ENCODE measurements around the gene CFAP46.
"Not testable (repeated sequence)": the region's sequence is repeated elsewhere in the genome, so short reads cannot be mapped to it uniquely, and the experiment has no call there.

The CFAP46 gene

GRCh38 chr10:132924046-132924952, 18.1 kb downstream of the CFAP46 start:
- ATAC-seq, result no peak
- peaks cover under 1% of the 10 kb centered on the region for H3K4me1 Mint-ChIP-seq
- H3K36me3 Mint-ChIP-seq (ENCODE audit: low read depth), result no peaks in the 10 kb centered on the region
- no peak overlapping the region for H3K27ac Mint-ChIP-seq
- no peaks in the 10 kb centered on the region for H3K27me3 Mint-ChIP-seq
- DNase-seq, result no peak
- no peak overlapping the region for H3K4me3 Mint-ChIP-seq
- no peaks in the 10 kb centered on the region for H3K9me3 Mint-ChIP-seq

GRCh38 chr10:132923384-132923783, 19.0 kb downstream of the CFAP46 start:
- not testable (repeated sequence) for ATAC-seq; H3K36me3 Mint-ChIP-seq (ENCODE audit: low read depth); H3K4me1 Mint-ChIP-seq; H3K27ac Mint-ChIP-seq; H3K9me3 Mint-ChIP-seq; DNase-seq; H3K27me3 Mint-ChIP-seq; H3K4me3 Mint-ChIP-seq

- H3K27me3 Mint-ChIP-seq, result no peaks in the 10 kb centered on the region
- no peak overlapping the region for H3K27ac Mint-ChIP-seq
- ATAC-seq (no peak), DNase-seq (no peak)
- H3K4me1 Mint-ChIP-seq, result no peaks in the 10 kb centered on the region
- no peaks in the 10 kb centered on the region for H3K9me3 Mint-ChIP-seq
- H3K4me3 Mint-ChIP-seq, result no peak overlapping the region
- no peaks in the 10 kb centered on the region for H3K36me3 Mint-ChIP-seq (ENCODE audit: low read depth)
Measured at GRCh38 chr10:132922872-132923271, 19.5 kb downstream of the CFAP46 start.

GRCh38 chr10:132921818-132922807, 20.3 kb downstream of the CFAP46 start:
- no peak overlapping the region for H3K4me3 Mint-ChIP-seq
- no peak for ATAC-seq
- H3K27ac Mint-ChIP-seq, result no peak overlapping the region
- no peaks in the 10 kb centered on the region for H3K9me3 Mint-ChIP-seq
- DNase-seq, result no peak
- no peaks in the 10 kb centered on the region for H3K4me1 Mint-ChIP-seq
- H3K36me3 Mint-ChIP-seq (ENCODE audit: low read depth), result no peaks in the 10 kb centered on the region
- H3K27me3 Mint-ChIP-seq, result no peaks in the 10 kb centered on the region

GRCh38 chr10:132921086-132921485, 21.3 kb downstream of the CFAP46 start:
- H3K9me3 Mint-ChIP-seq, result no peaks in the 10 kb centered on the region
- H3K4me3 Mint-ChIP-seq, result no peak overlapping the region
- H3K4me1 Mint-ChIP-seq, result no peaks in the 10 kb centered on the region
- no peaks in the 10 kb centered on the region for H3K36me3 Mint-ChIP-seq (ENCODE audit: low read depth)
- no peak overlapping the region for H3K27ac Mint-ChIP-seq
- no peak for ATAC-seq
- DNase-seq, result no peak
- H3K27me3 Mint-ChIP-seq, result no peaks in the 10 kb centered on the region

- DNase-seq, result no peak
- Mint-ChIP-seq H3K27ac (no peak overlapping the region), H3K27me3 (no peaks in the 10 kb centered on the region), H3K4me1 (no peaks in the 10 kb centered on the region), H3K9me3 (no peaks in the 10 kb centered on the region), H3K4me3 (no peak overlapping the region), H3K36me3 (ENCODE audit: low read depth) (no peaks in the 10 kb centered on the region)
- ATAC-seq, result no peak
Measured at GRCh38 chr10:132920101-132920925, 22.1 kb downstream of the CFAP46 start.

GRCh38 chr10:132919374-132920100, 22.8 kb downstream of the CFAP46 start:
- no peaks in the 10 kb centered on the region for H3K4me1 Mint-ChIP-seq
- ATAC-seq (no peak), DNase-seq (no peak)
- no peaks in the 10 kb centered on the region for H3K27me3 Mint-ChIP-seq
- H3K9me3 Mint-ChIP-seq, result no peaks in the 10 kb centered on the region
- no peaks in the 10 kb centered on the region for H3K36me3 Mint-ChIP-seq (ENCODE audit: low read depth)
- H3K4me3 Mint-ChIP-seq, result no peak overlapping the region
- no peak overlapping the region for H3K27ac Mint-ChIP-seq

- H3K36me3 Mint-ChIP-seq (ENCODE audit: low read depth), result no peaks in the 10 kb centered on the region
- H3K27ac Mint-ChIP-seq, result no peak overlapping the region
- no peaks in the 10 kb centered on the region for H3K4me1 Mint-ChIP-seq
- H3K27me3 Mint-ChIP-seq, result no peaks in the 10 kb centered on the region
- H3K9me3 Mint-ChIP-seq, result no peaks in the 10 kb centered on the region
- no peak for ATAC-seq
- H3K4me3 Mint-ChIP-seq, result no peak overlapping the region
- DNase-seq, result no peak
Measured at GRCh38 chr10:132918617-132919373, 23.6 kb downstream of the CFAP46 start.

- no peaks in the 10 kb centered on the region for H3K36me3 Mint-ChIP-seq (ENCODE audit: low read depth)
- no peaks in the 10 kb centered on the region for H3K27me3 Mint-ChIP-seq
- no peak for DNase-seq
- H3K4me3 Mint-ChIP-seq, result no peak overlapping the region
- H3K9me3 Mint-ChIP-seq, result no peaks in the 10 kb centered on the region
- no peaks in the 10 kb centered on the region for H3K4me1 Mint-ChIP-seq
- ATAC-seq, result no peak
- H3K27ac Mint-ChIP-seq, result no peak overlapping the region
Measured at GRCh38 chr10:132918264-132918616, 24.1 kb downstream of the CFAP46 start.

GRCh38 chr10:132916956-132917666, 25.3 kb downstream of the CFAP46 start:
- DNase-seq (no peak), ATAC-seq (no peak)
- H3K4me3 Mint-ChIP-seq, result no peak overlapping the region
- no peaks in the 10 kb centered on the region for H3K36me3 Mint-ChIP-seq (ENCODE audit: low read depth)
- H3K9me3 Mint-ChIP-seq, result no peaks in the 10 kb centered on the region
- H3K4me1 Mint-ChIP-seq, result no peaks in the 10 kb centered on the region
- peaks cover 2% of the 10 kb centered on the region for H3K27me3 Mint-ChIP-seq
- no peak overlapping the region for H3K27ac Mint-ChIP-seq

- no peak for DNase-seq
- Mint-ChIP-seq H3K27ac (no peak overlapping the region), H3K9me3 (no peaks in the 10 kb centered on the region), H3K4me1 (no peaks in the 10 kb centered on the region), H3K4me3 (no peak overlapping the region), H3K27me3 (peaks cover 2% of the 10 kb centered on the region), H3K36me3 (ENCODE audit: low read depth) (no peaks in the 10 kb centered on the region)
- no peak for ATAC-seq
Measured at GRCh38 chr10:132916421-132916841, 25.9 kb downstream of the CFAP46 start.

GRCh38 chr10:132915411-132915810, 27.0 kb downstream of the CFAP46 start:
- Mint-ChIP-seq H3K4me3 (no peak overlapping the region), H3K36me3 (ENCODE audit: low read depth) (no peaks in the 10 kb centered on the region), H3K9me3 (no peaks in the 10 kb centered on the region), H3K4me1 (no peaks in the 10 kb centered on the region), H3K27ac (no peak overlapping the region), H3K27me3 (peaks cover 2% of the 10 kb centered on the region)
- DNase-seq, result no peak
- no peak for ATAC-seq

- Mint-ChIP-seq H3K4me3 (no peak overlapping the region), H3K4me1 (no peaks in the 10 kb centered on the region), H3K36me3 (ENCODE audit: low read depth) (no peaks in the 10 kb centered on the region), H3K27ac (no peak overlapping the region), H3K27me3 (peaks cover 2% of the 10 kb centered on the region), H3K9me3 (no peaks in the 10 kb centered on the region)
- no peak for DNase-seq
- ATAC-seq, result no peak
Measured at GRCh38 chr10:132914732-132915131, 27.6 kb downstream of the CFAP46 start.
